ENCODE data around the gene THADA.

THADA gene

GRCh38 chr2:43610361-43610760 lies 14.5 kb upstream of the THADA start:
- Histone ChIP-seq H3K9ac (ENCODE audit: low read length) (no peak overlapping the region), H3K9me2 (ENCODE audit: low read depth, low read length) (no peaks in the 10 kb centered on the region), H3K9me3 (ENCODE audit: low read length) (no peaks in the 10 kb centered on the region), H3K79me2 (ENCODE audit: insufficient read depth, low read length) (no peaks in the 10 kb centered on the region), H2AFZ (ENCODE audit: low read length) (no peak overlapping the region), H3K27ac (ENCODE audit: low read depth, low read length, poor library complexity, severe bottlenecking) (no peak overlapping the region), H3K4me2 (ENCODE audit: low read length) (no peak overlapping the region), H4K20me1 (ENCODE audit: insufficient read depth, low read length) (no peaks in the 10 kb centered on the region), H3K4me1 (ENCODE audit: insufficient read depth, low read length, severe bottlenecking) (no peaks in the 10 kb centered on the region), H3K4me3 (ENCODE audit: low read depth, low read length, poor library complexity, severe bottlenecking) (no peak overlapping the region), H3F3A (ENCODE audit: insufficient read depth, low read length) (no peaks in the 10 kb centered on the region), H3K27me3 (ENCODE audit: insufficient read depth, low read length) (no peaks in the 10 kb centered on the region), H3K36me3 (ENCODE audit: insufficient read depth, low read length) (no peaks in the 10 kb centered on the region)
- TF ChIP-seq CTCF (IDR thresholded peaks at IDR 0.05; ENCODE audit: low read length), result no peak
- no peak for TF ChIP-seq EZH2 (IDR thresholded peaks at IDR 0.05; ENCODE audit: borderline replicate concordance, low read length)

GRCh38 chr2:43609290-43609918 lies 13.6 kb upstream of the THADA start:
- no peaks in the 10 kb centered on the region for H3K9me2 ChIP-seq (ENCODE audit: low read depth, low read length)
- no peak overlapping the region for H3K9ac ChIP-seq (ENCODE audit: low read length)
- no peak overlapping the region for H2AFZ ChIP-seq (ENCODE audit: low read length)
- H3K36me3 ChIP-seq (ENCODE audit: insufficient read depth, low read length), result no peaks in the 10 kb centered on the region
- TF ChIP-seq CTCF (IDR thresholded peaks at IDR 0.05; ENCODE audit: low read length) (peak; percentile 81), EZH2 (IDR thresholded peaks at IDR 0.05; ENCODE audit: borderline replicate concordance, low read length) (no peak)
- H3K79me2 ChIP-seq (ENCODE audit: insufficient read depth, low read length), result no peaks in the 10 kb centered on the region
- no peaks in the 10 kb centered on the region for H3F3A ChIP-seq (ENCODE audit: insufficient read depth, low read length)
- H3K4me2 ChIP-seq (ENCODE audit: low read length), result no peak overlapping the region
- H3K27ac ChIP-seq (ENCODE audit: low read depth, low read length, poor library complexity, severe bottlenecking), result no peak overlapping the region
- H3K4me1 ChIP-seq (ENCODE audit: insufficient read depth, low read length, severe bottlenecking), result no peaks in the 10 kb centered on the region
- H3K27me3 ChIP-seq (ENCODE audit: insufficient read depth, low read length), result no peaks in the 10 kb centered on the region
- no peaks in the 10 kb centered on the region for H4K20me1 ChIP-seq (ENCODE audit: insufficient read depth, low read length)
- H3K9me3 ChIP-seq (ENCODE audit: low read length), result no peaks in the 10 kb centered on the region
- H3K4me3 ChIP-seq (ENCODE audit: low read depth, low read length, poor library complexity, severe bottlenecking), result no peak overlapping the region

GRCh38 chr2:43605851-43606250 lies 10.0 kb upstream of the THADA start:
- Histone ChIP-seq H3K79me2 (ENCODE audit: insufficient read depth, low read length) (no peaks in the 10 kb centered on the region), H4K20me1 (ENCODE audit: insufficient read depth, low read length) (no peaks in the 10 kb centered on the region), H2AFZ (ENCODE audit: low read length) (no peak overlapping the region), H3F3A (ENCODE audit: insufficient read depth, low read length) (no peaks in the 10 kb centered on the region), H3K9me3 (ENCODE audit: low read length) (no peaks in the 10 kb centered on the region), H3K36me3 (ENCODE audit: insufficient read depth, low read length) (no peaks in the 10 kb centered on the region), H3K9ac (ENCODE audit: low read length) (no peak overlapping the region), H3K4me3 (ENCODE audit: low read depth, low read length, poor library complexity, severe bottlenecking) (no peak overlapping the region), H3K9me2 (ENCODE audit: low read depth, low read length) (no peaks in the 10 kb centered on the region), H3K4me2 (ENCODE audit: low read length) (no peak overlapping the region), H3K27me3 (ENCODE audit: insufficient read depth, low read length) (no peaks in the 10 kb centered on the region), H3K4me1 (ENCODE audit: insufficient read depth, low read length, severe bottlenecking) (no peaks in the 10 kb centered on the region), H3K27ac (ENCODE audit: low read depth, low read length, poor library complexity, severe bottlenecking) (no peak overlapping the region)
- TF ChIP-seq EZH2 (IDR thresholded peaks at IDR 0.05; ENCODE audit: borderline replicate concordance, low read length) (no peak), CTCF (IDR thresholded peaks at IDR 0.05; ENCODE audit: low read length) (no peak)
